Activated T-cell treated with anti-CD3 and anti-CD28 coated beads, Interleukin-2, amount 50 U/mL, for 4 hours (primary cell): ENCODE results near the gene KIF6. TPM values are rescaled to one million over a fixed set of nuclear protein-coding genes. Genes with fewer than 3 reads are reported as not detected.

Source experiments
- ATAC-seq, 2 donors: fragments of 200-7000 bp; cut with Tn5 transposase; one replicate each; pipeline ENCODE4 v1.10.0; 2021
- DNase-seq: peaks from one replicate; pipeline ENCODE4 v3.0.0-alpha.2; 2020
- H3K27me3 Mint-ChIP-seq: one replicate; pipeline ENCODE4 v1.8.0; 2021; ENCODE audit warnings: low read depth, mixed read lengths
- H3K36me3 Mint-ChIP-seq: one replicate; pipeline ENCODE4 v1.8.0; 2022; ENCODE audit warnings: mixed read lengths; ENCODE audit not compliant: insufficient read depth
- H3K4me1 Mint-ChIP-seq: one replicate; pipeline ENCODE4 v1.8.0; 2021; ENCODE audit warnings: low read depth, mixed read lengths
- H3K4me3 Mint-ChIP-seq: one replicate; pipeline ENCODE4 v1.8.0; 2021; ENCODE audit warnings: mild to moderate bottlenecking, moderate library complexity, mixed read lengths
- H3K9me3 Mint-ChIP-seq: one replicate; pipeline ENCODE4 v1.8.0; 2021; ENCODE audit warnings: mixed read lengths
- total RNA-seq, 3 donors: library from RNA; stranded (reverse); gene quantifications; one replicate each; pipeline ENCODE4 v1.2.1, GENCODE V29; 2021

KIF6 gene
- total RNA-seq, 3 donors from 2014 or later = 0.18 to 0.41 (median 0.40) TPM

- no peak for DNase-seq
- H3K27me3 Mint-ChIP-seq = peaks cover 25% of the 10 kb centered on the region
- no peaks in the 10 kb centered on the region for H3K4me1 Mint-ChIP-seq
- no peak for ATAC-seq
- H3K36me3 Mint-ChIP-seq = no peaks in the 10 kb centered on the region
- no peaks in the 10 kb centered on the region for H3K9me3 Mint-ChIP-seq
- H3K4me3 Mint-ChIP-seq = no peak overlapping the region
These were observed 171.1 kb downstream of the KIF6 start for GRCh38 chr6:39553860-39554802.

GRCh38 chr6:39553029-39553428 is 172.2 kb downstream of the KIF6 start:
- H3K36me3 Mint-ChIP-seq = no peaks in the 10 kb centered on the region
- H3K27me3 Mint-ChIP-seq = peaks cover 26% of the 10 kb centered on the region
- no peaks in the 10 kb centered on the region for H3K4me1 Mint-ChIP-seq
- no peak overlapping the region for H3K4me3 Mint-ChIP-seq
- DNase-seq = no peak
- no peaks in the 10 kb centered on the region for H3K9me3 Mint-ChIP-seq
- ATAC-seq = no peak

GRCh38 chr6:39550191-39550590 is 175.0 kb downstream of the KIF6 start:
- no peak for ATAC-seq
- DNase-seq = no peak
- Mint-ChIP-seq H3K36me3 (no peaks in the 10 kb centered on the region), H3K27me3 (peaks cover 25% of the 10 kb centered on the region), H3K4me3 (no peak overlapping the region), H3K9me3 (no peaks in the 10 kb centered on the region), H3K4me1 (no peaks in the 10 kb centered on the region)

- H3K27me3 Mint-ChIP-seq = peaks cover 20% of the 10 kb centered on the region
- DNase-seq = no peak
These were observed 178.5 kb downstream of the KIF6 start for GRCh38 chr6:39546731-39547130.

GRCh38 chr6:39543950-39544349 is 181.3 kb downstream of the KIF6 start:
- peaks cover 9% of the 10 kb centered on the region for H3K27me3 Mint-ChIP-seq
- no peaks in the 10 kb centered on the region for H3K9me3 Mint-ChIP-seq
- no peak for DNase-seq
- H3K4me3 Mint-ChIP-seq = no peak overlapping the region
- no peak for ATAC-seq
- H3K4me1 Mint-ChIP-seq = no peaks in the 10 kb centered on the region
- H3K36me3 Mint-ChIP-seq = no peaks in the 10 kb centered on the region

More at GRCh38 chr6:39546731-39547130, 178.5 kb downstream of the KIF6 start:
- H3K4me3 Mint-ChIP-seq = no peak overlapping the region
- ATAC-seq = no peak
- H3K4me1 Mint-ChIP-seq = no peaks in the 10 kb centered on the region
- H3K36me3 Mint-ChIP-seq = no peaks in the 10 kb centered on the region
- H3K9me3 Mint-ChIP-seq = no peaks in the 10 kb centered on the region

- Mint-ChIP-seq H3K4me1 (no peaks in the 10 kb centered on the region), H3K9me3 (no peaks in the 10 kb centered on the region), H3K4me3 (no peak overlapping the region), H3K27me3 (peaks cover 9% of the 10 kb centered on the region), H3K36me3 (no peaks in the 10 kb centered on the region)
- DNase-seq (no peak), ATAC-seq (no peak)
These were observed 182.1 kb downstream of the KIF6 start for GRCh38 chr6:39543095-39543494.

GRCh38 chr6:39540454-39540853 is 184.8 kb downstream of the KIF6 start:
- H3K36me3 Mint-ChIP-seq = no peaks in the 10 kb centered on the region
- DNase-seq (no peak), ATAC-seq (no peak)
- H3K4me3 Mint-ChIP-seq = no peak overlapping the region
- H3K27me3 Mint-ChIP-seq = peaks cover 3% of the 10 kb centered on the region
- no peaks in the 10 kb centered on the region for H3K4me1 Mint-ChIP-seq
- no peaks in the 10 kb centered on the region for H3K9me3 Mint-ChIP-seq

- ATAC-seq (peak; percentile 46 to 50), DNase-seq (no peak)
- Mint-ChIP-seq H3K9me3 (no peaks in the 10 kb centered on the region), H3K4me3 (no peak overlapping the region), H3K36me3 (no peaks in the 10 kb centered on the region), H3K4me1 (no peaks in the 10 kb centered on the region), H3K27me3 (peaks cover 19% of the 10 kb centered on the region)
These were observed 194.9 kb downstream of the KIF6 start for GRCh38 chr6:39530201-39530759.

GRCh38 chr6:39527792-39528564 is 197.2 kb downstream of the KIF6 start:
- DNase-seq = no peak
- ATAC-seq = no peak
- no peaks in the 10 kb centered on the region for H3K36me3 Mint-ChIP-seq
- H3K27me3 Mint-ChIP-seq = peaks cover 18% of the 10 kb centered on the region
- H3K4me1 Mint-ChIP-seq = no peaks in the 10 kb centered on the region
- H3K9me3 Mint-ChIP-seq = no peaks in the 10 kb centered on the region
- no peak overlapping the region for H3K4me3 Mint-ChIP-seq

GRCh38 chr6:39524007-39524406 is 201.2 kb downstream of the KIF6 start:
- no peak for DNase-seq
- no peak for ATAC-seq
- H3K4me3 Mint-ChIP-seq = no peak overlapping the region
- H3K27me3 Mint-ChIP-seq = peaks cover 10% of the 10 kb centered on the region
- no peaks in the 10 kb centered on the region for H3K9me3 Mint-ChIP-seq
- H3K36me3 Mint-ChIP-seq = no peaks in the 10 kb centered on the region
- H3K4me1 Mint-ChIP-seq = no peaks in the 10 kb centered on the region

GRCh38 chr6:39521958-39522357 is 203.2 kb downstream of the KIF6 start:
- Mint-ChIP-seq H3K4me1 (no peaks in the 10 kb centered on the region), H3K27me3 (peaks cover 7% of the 10 kb centered on the region), H3K36me3 (no peaks in the 10 kb centered on the region), H3K4me3 (no peak overlapping the region), H3K9me3 (no peaks in the 10 kb centered on the region)
- ATAC-seq (no peak), DNase-seq (no peak)

- DNase-seq = no peak
- Mint-ChIP-seq H3K9me3 (no peaks in the 10 kb centered on the region), H3K27me3 (peaks cover 6% of the 10 kb centered on the region), H3K36me3 (no peaks in the 10 kb centered on the region), H3K4me3 (no peak overlapping the region), H3K4me1 (no peaks in the 10 kb centered on the region)
- no peak for ATAC-seq
These were observed 204.3 kb downstream of the KIF6 start for GRCh38 chr6:39520916-39521315.

- DNase-seq (no peak), ATAC-seq (no peak)
- H3K4me3 Mint-ChIP-seq = no peak overlapping the region
- H3K36me3 Mint-ChIP-seq = no peaks in the 10 kb centered on the region
- H3K9me3 Mint-ChIP-seq = no peaks in the 10 kb centered on the region
- H3K4me1 Mint-ChIP-seq = no peaks in the 10 kb centered on the region
- peaks cover 4% of the 10 kb centered on the region for H3K27me3 Mint-ChIP-seq
These were observed 204.8 kb downstream of the KIF6 start for GRCh38 chr6:39520411-39520810.

GRCh38 chr6:39518221-39518620 is 207.0 kb downstream of the KIF6 start:
- Mint-ChIP-seq H3K4me1 (no peaks in the 10 kb centered on the region), H3K36me3 (no peaks in the 10 kb centered on the region), H3K4me3 (no peak overlapping the region), H3K27me3 (peaks cover 5% of the 10 kb centered on the region), H3K9me3 (no peaks in the 10 kb centered on the region)
- ATAC-seq (no peak), DNase-seq (no peak)
